Bronchial epithelial cell (primary cell): ENCODE measurements around the gene LGI4. TPM values are rescaled to one million over a fixed set of nuclear protein-coding genes. Genes with fewer than 3 reads are reported as not detected.
"Not testable (repeated sequence)": the region's sequence is repeated elsewhere in the genome, so short reads cannot be mapped to it uniquely, and the experiment has no call there.

Experiments
- DNase-seq: peaks from one replicate; pipeline ENCODE4 v3.0.0-alpha.2; 2010; ENCODE audit warnings: low read depth
- FAIRE-seq: peaks from 2 replicates; lab custom pipeline; 2011; peaks lifted over from hg19 to GRCh38; lab: Jason Lieb, UNC
- H3K27me3 ChIP-seq: 2 replicates; pipeline ENCODE4 v1.5.1; 2011; ENCODE audit warnings: low read length; ENCODE audit not compliant: control insufficient read depth, insufficient read depth
- H3K36me3 ChIP-seq: 2 replicates; pipeline ENCODE4 v1.5.1; 2011; ENCODE audit warnings: low read length; ENCODE audit not compliant: control insufficient read depth, insufficient read depth
- H3K4me3 ChIP-seq: 2 replicates; pipeline ENCODE4 v1.5.1; 2011; ENCODE audit warnings: mild to moderate bottlenecking, low read depth, low read length, control low read depth
- CTCF ChIP-seq: IDR thresholded peaks from 2 replicates; pipeline ENCODE4 v1.5.1; 2011; ENCODE audit warnings: mild to moderate bottlenecking, moderate library complexity, low read length, control low read depth, inconsistent platforms; ENCODE audit not compliant: insufficient read depth, severe bottlenecking
- total RNA-seq: library from RNA; depleted of rRNA; stranded (reverse); fragments of >200 nt; gene quantifications from 2 replicates; pipeline ENCODE4 v1.2.1, GENCODE V29; 2014

LGI4 gene
- total RNA-seq, 1 donor from 2014 or later = not detected

GRCh38 chr19:35106898-35107541, 27.8 kb downstream of the LGI4 start:
- Histone ChIP-seq H3K27me3 (no peaks in the 10 kb centered on the region), H3K36me3 (no peaks in the 10 kb centered on the region), H3K4me3 (no peak overlapping the region)
- DNase-seq (no peak), FAIRE-seq (no peak)
- no peak for TF ChIP-seq CTCF

GRCh38 chr19:35106291-35106583, 28.6 kb downstream of the LGI4 start:
- no peaks in the 10 kb centered on the region for H3K27me3 ChIP-seq
- no peak for TF ChIP-seq CTCF
- no peak for DNase-seq
- H3K4me3 ChIP-seq = no peak overlapping the region
- no peaks in the 10 kb centered on the region for H3K36me3 ChIP-seq
- no peak for FAIRE-seq

GRCh38 chr19:35105411-35106290, 29.2 kb downstream of the LGI4 start:
- no peak for DNase-seq
- no peak for FAIRE-seq
- Histone ChIP-seq H3K27me3 (no peaks in the 10 kb centered on the region), H3K36me3 (no peaks in the 10 kb centered on the region), H3K4me3 (no peak overlapping the region)
- no peak for TF ChIP-seq CTCF

GRCh38 chr19:35105047-35105410, 29.8 kb downstream of the LGI4 start:
- TF ChIP-seq CTCF = no peak
- FAIRE-seq = no peak
- DNase-seq = no peak
- Histone ChIP-seq H3K36me3 (no peaks in the 10 kb centered on the region), H3K27me3 (no peaks in the 10 kb centered on the region), H3K4me3 (no peak overlapping the region)

- FAIRE-seq (no peak), DNase-seq (no peak)
- TF ChIP-seq CTCF = no peak
- no peaks in the 10 kb centered on the region for H3K36me3 ChIP-seq
- no peak overlapping the region for H3K4me3 ChIP-seq
- no peaks in the 10 kb centered on the region for H3K27me3 ChIP-seq
These were observed 30.5 kb downstream of the LGI4 start for GRCh38 chr19:35104361-35104760.

- not testable (repeated sequence) for FAIRE-seq, H3K36me3 ChIP-seq, H3K27me3 ChIP-seq, DNase-seq, H3K4me3 ChIP-seq
These were observed 31.2 kb downstream of the LGI4 start for GRCh38 chr19:35103614-35104013.

GRCh38 chr19:35101949-35102348, 32.9 kb downstream of the LGI4 start:
- not testable (repeated sequence) for H3K36me3 ChIP-seq, H3K4me3 ChIP-seq, DNase-seq, H3K27me3 ChIP-seq, FAIRE-seq
